AG10803 (cell line): ENCODE results near the gene TSPAN31.

ENCODE experiments used
- DNase-seq: peaks from one replicate; pipeline ENCODE4 v3.0.0; 2010; ENCODE audit warnings: low read depth
- H3K4me3 ChIP-seq: 2 replicates; pipeline ENCODE4 v1.5.1; 2011; ENCODE audit warnings: mild to moderate bottlenecking, low read length, control low read depth
- TF ChIP-seq, protein P1 (sequence below): conservative IDR thresholded peaks from 2 replicates; pipeline ENCODE4 v1.5.1; 2011; ENCODE audit warnings: mild to moderate bottlenecking, low read length, control low read depth, inconsistent platforms

Gene TSPAN31

GRCh38 chr12:57744777-57745484 lies at the start of gene TSPAN31:
TSS of gene TSPAN31 (plus strand) at chr12:57745039. CDS start at chr12:57745155, 116 bp downstream.
- H3K4me3 ChIP-seq = peak within 1 kb of the TSS; percentile 99
- DNase-seq = peak; percentile 98

DNA sequence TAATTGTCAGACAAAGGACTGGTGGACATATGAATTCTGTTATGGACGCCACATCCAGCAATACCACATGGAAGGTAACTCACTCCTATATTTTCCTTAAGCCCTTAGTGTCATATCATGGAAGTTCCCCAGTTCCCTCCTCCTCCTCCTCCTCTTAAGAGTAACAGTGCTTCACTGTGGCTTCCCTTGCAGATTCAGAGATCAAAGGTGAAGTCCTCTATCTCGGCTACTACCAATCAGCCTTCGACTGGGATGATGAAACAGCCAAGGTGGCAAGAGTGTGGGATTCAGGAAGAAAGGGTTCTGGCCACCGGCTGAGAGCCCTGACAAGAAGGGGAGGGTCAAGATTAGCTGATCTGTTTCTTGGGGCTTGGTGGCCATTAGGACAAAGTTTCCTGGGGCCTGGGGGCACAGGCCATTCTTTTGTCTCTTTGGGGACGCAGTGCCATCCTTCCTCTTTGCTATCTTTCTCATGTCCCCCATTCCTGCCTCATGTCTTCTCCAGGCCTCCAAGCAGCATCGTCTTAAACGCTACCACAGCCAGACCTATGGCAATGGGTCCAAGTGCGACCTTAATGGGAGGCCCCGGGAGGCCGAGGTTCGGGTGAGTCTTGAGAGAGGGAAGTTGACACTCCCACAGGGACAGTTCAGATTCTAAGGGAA lies 48.9 kb upstream of the TSPAN31 start:
- no peak for DNase-seq
- H3K4me3 ChIP-seq = no peak overlapping the region
- TF ChIP-seq, protein P1, sequence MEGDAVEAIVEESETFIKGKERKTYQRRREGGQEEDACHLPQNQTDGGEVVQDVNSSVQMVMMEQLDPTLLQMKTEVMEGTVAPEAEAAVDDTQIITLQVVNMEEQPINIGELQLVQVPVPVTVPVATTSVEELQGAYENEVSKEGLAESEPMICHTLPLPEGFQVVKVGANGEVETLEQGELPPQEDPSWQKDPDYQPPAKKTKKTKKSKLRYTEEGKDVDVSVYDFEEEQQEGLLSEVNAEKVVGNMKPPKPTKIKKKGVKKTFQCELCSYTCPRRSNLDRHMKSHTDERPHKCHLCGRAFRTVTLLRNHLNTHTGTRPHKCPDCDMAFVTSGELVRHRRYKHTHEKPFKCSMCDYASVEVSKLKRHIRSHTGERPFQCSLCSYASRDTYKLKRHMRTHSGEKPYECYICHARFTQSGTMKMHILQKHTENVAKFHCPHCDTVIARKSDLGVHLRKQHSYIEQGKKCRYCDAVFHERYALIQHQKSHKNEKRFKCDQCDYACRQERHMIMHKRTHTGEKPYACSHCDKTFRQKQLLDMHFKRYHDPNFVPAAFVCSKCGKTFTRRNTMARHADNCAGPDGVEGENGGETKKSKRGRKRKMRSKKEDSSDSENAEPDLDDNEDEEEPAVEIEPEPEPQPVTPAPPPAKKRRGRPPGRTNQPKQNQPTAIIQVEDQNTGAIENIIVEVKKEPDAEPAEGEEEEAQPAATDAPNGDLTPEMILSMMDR = no peak

More at GRCh38 chr12:57744777-57745484, at the start of gene TSPAN31:
- TF ChIP-seq, protein P1 = no peak

DNA sequence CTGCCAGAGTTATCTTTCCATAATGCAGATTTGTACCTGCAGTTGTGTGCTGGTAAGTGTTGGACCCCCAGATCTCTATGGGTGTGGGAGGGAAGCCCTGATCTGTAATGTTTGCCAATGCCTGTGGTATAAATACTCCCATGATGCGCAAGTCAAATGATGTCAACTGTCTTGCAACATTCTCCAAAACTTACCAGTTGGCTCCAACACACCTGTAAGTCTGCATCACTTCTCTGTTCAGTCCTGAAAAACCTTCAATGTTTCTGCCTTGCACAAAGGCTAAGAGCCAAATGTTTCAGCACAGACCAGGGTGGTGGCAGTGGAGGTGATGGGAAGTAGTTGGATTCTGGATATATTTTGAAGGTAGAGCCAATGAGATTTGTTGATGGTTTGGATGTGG lies 47.8 kb upstream of the TSPAN31 start:
- no peak for DNase-seq
- no peak overlapping the region for H3K4me3 ChIP-seq
- TF ChIP-seq, protein P1 = no peak

GRCh38 chr12:57698414-57698813 lies 46.4 kb upstream of the TSPAN31 start:
- DNase-seq = no peak
- TF ChIP-seq, protein P1 = no peak
- H3K4me3 ChIP-seq = no peak overlapping the region

DNA sequence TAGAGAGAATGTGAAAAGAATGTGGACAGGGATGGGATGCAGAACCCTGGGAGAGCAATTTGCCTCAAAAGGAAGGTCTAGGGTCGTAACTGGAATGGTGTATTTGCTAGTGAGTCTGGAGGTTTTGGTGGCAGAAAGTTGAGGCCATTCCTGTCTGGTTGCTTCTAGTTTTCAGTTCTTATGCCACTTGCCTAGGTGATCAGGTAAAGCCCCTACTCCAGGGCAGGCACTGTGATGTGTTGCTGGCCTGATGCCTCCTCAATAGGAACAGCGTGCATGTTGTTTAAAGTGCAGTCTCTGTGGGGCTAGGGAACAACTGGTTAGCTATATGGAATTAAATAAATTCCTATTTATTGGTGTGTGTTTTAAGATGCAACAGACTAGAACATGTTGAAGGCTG lies 44.5 kb upstream of the TSPAN31 start:
- H3K4me3 ChIP-seq = no peak overlapping the region
- TF ChIP-seq, protein P1 = no peak
- DNase-seq = no peak

DNA sequence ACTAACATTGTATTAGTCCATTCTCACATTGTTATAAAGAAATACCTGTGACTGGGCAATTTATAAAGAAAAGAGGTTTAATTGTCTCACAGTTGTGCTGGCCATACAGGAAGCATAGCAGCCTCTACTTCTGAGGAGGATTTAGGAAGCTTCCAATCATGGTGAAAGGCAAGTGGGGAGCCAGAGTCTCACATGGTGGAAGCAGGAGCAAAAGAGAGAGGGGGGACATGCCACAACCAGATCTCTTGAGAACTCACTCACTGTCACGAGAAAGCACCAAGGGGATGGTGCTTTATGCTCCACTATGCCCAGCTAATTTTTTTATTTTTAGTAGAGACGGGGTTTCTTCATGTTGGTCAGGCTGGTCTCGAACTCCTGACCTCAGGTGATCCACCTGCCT lies 37.6 kb upstream of the TSPAN31 start:
- H3K4me3 ChIP-seq = no peak overlapping the region
- no peak for DNase-seq
- TF ChIP-seq, protein P1 = no peak

- TF ChIP-seq, protein P1 = no peak
- no peak for DNase-seq
- no peak overlapping the region for H3K4me3 ChIP-seq
Measured at GRCh38 chr12:57708296-57708695, 36.5 kb upstream of the TSPAN31 start.
